SK-N-SH (cell line): ENCODE measurements around the gene PDIA5. TPM values are rescaled to one million over a fixed set of nuclear protein-coding genes. Genes with fewer than 3 reads are reported as not detected.

ENCODE experiments used
- CTCF ChIA-PET: fragments of 300-600, 350-600 bp; formaldehyde crosslinking; extraction: SDS; loops from one replicate; lab custom pipeline; 2021; lab: Yijun Ruan, JAX
- POLR2A ChIA-PET: fragments of 350-600 bp; sonication (Branson Sonifier 250); formaldehyde crosslinking; extraction: SDS; loops from one replicate; lab custom pipeline; 2020; ENCODE audit warnings: antibody characterized with exemption, inconsistent platforms; lab: Yijun Ruan, JAX
- DNase-seq: peaks from one replicate; pipeline ENCODE4 v3.0.0; 2012
- H2AFZ ChIP-seq: fragments of 200-600 bp; sonication (generic); 2 replicates; pipeline ENCODE4 v1.8.1; 2016; ENCODE audit warnings: antibody characterized with exemption, mild to moderate bottlenecking, low read depth
- H3F3A ChIP-seq: fragments of 200-600 bp; sonication (generic); replicated peaks from 2 replicates; pipeline ENCODE3; 2016; ENCODE audit warnings: antibody characterized with exemption, mild to moderate bottlenecking; ENCODE audit not compliant: insufficient read depth
- H3K27ac ChIP-seq, 2 experiments: fragments of 200-500 bp in 1 of 2; fragments of 200-600 bp in 1 of 2; sonication (Bioruptor generic) in 1 of 2; sonication (generic), shearing (Covaris generic) in 1 of 2; 2 replicates each; pipeline versions ENCODE4 v1.5.1 to v1.6.1; 2014 to 2016; ENCODE audit warnings: low read depth in 2 of 2, inconsistent platforms in 1 of 2, low read length in 1 of 2, mild to moderate bottlenecking in 1 of 2, mixed read lengths in 1 of 2
- H3K27me3 ChIP-seq: fragments of 200-600 bp; sonication (generic), shearing (Covaris generic); 2 replicates; pipeline ENCODE4 v1.6.1; 2016; ENCODE audit warnings: mixed run types; ENCODE audit not compliant: insufficient read depth
- H3K36me3 ChIP-seq, 2 experiments: fragments of 200-500 bp in 1 of 2; fragments of 200-600 bp in 1 of 2; sonication (Bioruptor generic) in 1 of 2; sonication (generic) in 1 of 2; replicated peaks in 1 of 2; 2 replicates each; pipeline versions ENCODE3 to v1.5.1; 2014 to 2016; ENCODE audit warnings: low read length in 1 of 2, mild to moderate bottlenecking in 1 of 2; ENCODE audit not compliant: insufficient read depth in 2 of 2, control insufficient read depth in 1 of 2
- H3K4me1 ChIP-seq, 2 experiments: fragments of 200-500 bp in 1 of 2; fragments of 200-600 bp in 1 of 2; sonication (Bioruptor generic) in 1 of 2; sonication (generic), shearing (Covaris generic) in 1 of 2; 2 replicates each; pipeline versions ENCODE4 v1.5.1 to v1.6.1; 2014 to 2016; ENCODE audit warnings: low read depth in 1 of 2, low read length in 1 of 2, mixed run types in 1 of 2; ENCODE audit not compliant: insufficient read depth in 2 of 2, control insufficient read depth in 1 of 2
- H3K4me2 ChIP-seq: fragments of 200-600 bp; sonication (generic), shearing (Covaris generic); 2 replicates; pipeline ENCODE4 v1.6.1; 2017; ENCODE audit warnings: mixed run types
- H3K4me3 ChIP-seq, 2 experiments: fragments of 200-500 bp in 1 of 2; fragments of 200-600 bp in 1 of 2; sonication (Bioruptor generic) in 1 of 2; sonication (generic), shearing (Covaris generic) in 1 of 2; 2 replicates each; pipeline versions ENCODE4 v1.5.1 to v1.8.1; 2014 to 2016; ENCODE audit warnings: low read depth in 2 of 2, inconsistent platforms in 1 of 2, low read length in 1 of 2, mild to moderate bottlenecking in 1 of 2, mixed read lengths in 1 of 2, moderate library complexity in 1 of 2
- H3K79me2 ChIP-seq: fragments of 200-600 bp; sonication (generic); 2 replicates; pipeline ENCODE4 v1.8.1; 2017; ENCODE audit warnings: mild to moderate bottlenecking; ENCODE audit not compliant: insufficient read depth
- H3K9ac ChIP-seq: fragments of 200-600 bp; sonication (generic); 2 replicates; pipeline ENCODE4 v1.6.1; 2017; ENCODE audit warnings: mixed run types
- H3K9me2 ChIP-seq: fragments of 200-600 bp; sonication (generic); 2 replicates; pipeline ENCODE4 v1.6.1; 2017; ENCODE audit warnings: mixed run types
- H3K9me3 ChIP-seq: fragments of 200-600 bp; sonication (generic); 2 replicates; pipeline ENCODE4 v1.6.1; 2017; ENCODE audit warnings: mixed run types, mild to moderate bottlenecking, moderate library complexity
- H4K20me1 ChIP-seq: fragments of 200-600 bp; sonication (generic); 2 replicates; pipeline ENCODE4 v1.6.1; 2017; ENCODE audit warnings: mild to moderate bottlenecking, mixed run types; ENCODE audit not compliant: insufficient read depth
- CHD2 ChIP-seq: fragments of 150-350 bp; IDR thresholded peaks from 2 replicates; pipeline ENCODE4 v1.6.1; 2018; ENCODE audit warnings: low read length; ENCODE audit not compliant: partially characterized antibody
- CTCF ChIP-seq: fragments of 200-600 bp; sonication (generic); IDR thresholded peaks from 2 replicates; pipeline ENCODE4 v1.6.1; 2017; ENCODE audit warnings: antibody characterized with exemption, mild to moderate bottlenecking, moderate library complexity
- ELF1 ChIP-seq: IDR thresholded peaks from 2 replicates; pipeline ENCODE4 v1.4.0; 2012
- EZH2phosphoT487 ChIP-seq: fragments of 200-600 bp; sonication (generic); IDR thresholded peaks from 2 replicates; pipeline ENCODE4 v1.6.1; 2017; ENCODE audit warnings: low read depth, mixed run types, mild to moderate bottlenecking, antibody characterized with exemption, moderate library complexity, borderline replicate concordance
- FOXJ3 ChIP-seq: sonication (generic); formaldehyde crosslinking; IDR thresholded peaks from 2 replicates; pipeline ENCODE4 v1.5.1; 2020; ENCODE audit warnings: mild to moderate bottlenecking, missing genetic modification reagents
- GABPA ChIP-seq: IDR thresholded peaks from 2 replicates; pipeline ENCODE4 v1.4.0; 2012; ENCODE audit warnings: low read depth, mild to moderate bottlenecking
- GATA2 ChIP-seq: sonication (generic); formaldehyde crosslinking; IDR thresholded peaks from 2 replicates; pipeline ENCODE4 v1.5.0; 2020; ENCODE audit warnings: mild to moderate bottlenecking, missing genetic modification reagents
- IRF3 ChIP-seq: fragments of 150-350 bp; IDR thresholded peaks from 2 replicates; pipeline ENCODE4 v1.6.1; 2016; ENCODE audit warnings: mild to moderate bottlenecking, low read depth, low read length
- MAX ChIP-seq: IDR thresholded peaks from 2 replicates; pipeline ENCODE4 v1.4.0; 2012; ENCODE audit warnings: low read depth
- MEF2A ChIP-seq: IDR thresholded peaks from 2 replicates; pipeline ENCODE4 v1.4.0; 2012; ENCODE audit warnings: low read depth, borderline replicate concordance
- NFIC ChIP-seq: IDR thresholded peaks from 2 replicates; pipeline ENCODE4 v1.4.0; 2012; ENCODE audit warnings: borderline replicate concordance
- PBX3 ChIP-seq: IDR thresholded peaks from 2 replicates; pipeline ENCODE4; 2012
- RAD21 ChIP-seq: IDR thresholded peaks from 2 replicates; pipeline ENCODE4 v1.6.1; 2012; ENCODE audit warnings: mild to moderate bottlenecking, low read length
- RCOR1 ChIP-seq: fragments of 150-350 bp; IDR thresholded peaks from 2 replicates; pipeline ENCODE4 v1.6.1; 2017; ENCODE audit warnings: antibody characterized with exemption, low read length
- RFX5 ChIP-seq: IDR thresholded peaks from 2 replicates; pipeline ENCODE4 v1.6.1; 2012; ENCODE audit warnings: mild to moderate bottlenecking, improper control_type of control experiment, low read length
- SIN3A ChIP-seq: IDR thresholded peaks from 2 replicates; pipeline ENCODE4 v1.6.1; 2012; ENCODE audit warnings: low read depth, mild to moderate bottlenecking, low read length, moderate library complexity, borderline replicate concordance
- SMC3 ChIP-seq: IDR thresholded peaks from 2 replicates; pipeline ENCODE4 v1.6.1; 2012; ENCODE audit warnings: low read depth, low read length, improper control_type of control experiment
- TAF1 ChIP-seq: IDR thresholded peaks from 2 replicates; pipeline ENCODE4 v1.6.1; 2012; ENCODE audit warnings: low read depth, mild to moderate bottlenecking, low read length, moderate library complexity, borderline replicate concordance
- TCF12 ChIP-seq: IDR thresholded peaks from 2 replicates; pipeline ENCODE4 v1.4.0; 2012
- TEAD4 ChIP-seq: IDR thresholded peaks from 2 replicates; pipeline ENCODE4 v1.4.0; 2012; ENCODE audit warnings: mild to moderate bottlenecking, borderline replicate concordance; ENCODE audit not compliant: insufficient read depth
- USF2 ChIP-seq: fragments of 150-350 bp; IDR thresholded peaks from 2 replicates; pipeline ENCODE4 v1.6.1; 2017; ENCODE audit warnings: antibody characterized with exemption, low read length, low read depth, borderline replicate concordance
- ZBTB33 ChIP-seq: IDR thresholded peaks from 2 replicates; pipeline ENCODE4 v1.4.0; 2012; ENCODE audit warnings: low read depth, borderline replicate concordance
- WGBS: methylation state at CpG from one replicate; pipeline ENCODE4 v1.1.6; 2017; ENCODE audit warnings: low lambda C conversion rate; 5-methylcytosine and 5-hydroxymethylcytosine counted together
- polyA plus RNA-seq, 3 experiments: library from polyadenylated mRNA; depleted of rRNA; stranded (reverse); fragments of >200 nt; gene quantifications; 2 replicates each; pipeline ENCODE4 v1.2.3, GENCODE V29; 2012

PDIA5 gene
- polyA plus RNA-seq, 1 of the 3 experiments (the other 2 are of a cell fraction): 28.6 TPM

DNA sequence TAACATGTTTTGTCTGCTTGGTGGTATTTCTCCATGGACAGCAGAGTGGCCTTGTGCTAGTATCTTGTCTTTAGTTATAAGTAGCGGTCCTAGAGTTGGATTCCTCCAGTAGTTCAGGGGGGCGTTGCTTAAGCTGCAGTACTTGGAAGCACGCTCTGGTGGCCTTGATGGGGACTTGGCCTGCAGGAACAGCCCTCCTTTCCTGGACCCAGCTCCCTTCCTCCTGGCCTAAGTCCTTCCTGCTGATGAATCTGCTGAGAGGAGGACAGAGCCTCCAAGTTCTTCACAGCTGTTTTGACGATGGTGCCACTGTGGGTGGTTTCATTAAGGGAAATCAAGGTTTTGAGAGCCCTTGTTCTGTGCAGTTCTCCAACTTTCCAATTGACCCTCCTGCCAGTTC is 96.3 kb downstream of the PDIA5 start:
- Histone ChIP-seq H3K79me2 (no peaks in the 10 kb centered on the region), H3K9me2 (no peaks in the 10 kb centered on the region), H3K27ac (no peak overlapping the region), H3F3A (no peaks in the 10 kb centered on the region), H3K4me1 (peaks cover 0 to 16% of the 10 kb centered on the region in 2 experiments; a peak in 1 of 4 replicates), H3K27me3 (no peaks in the 10 kb centered on the region), H3K4me3 (no peak overlapping the region), H3K9ac (no peak overlapping the region), H4K20me1 (no peaks in the 10 kb centered on the region), H2AFZ (no peak overlapping the region), H3K36me3 (peaks cover 27 to 60% of the 10 kb centered on the region in 2 experiments), H3K9me3 (no peaks in the 10 kb centered on the region), H3K4me2 (no peak overlapping the region)
- ChIA-PET CTCF (interaction anchor here (1.2 to 1.8 kb wide), 2 partner anchors 16 to 95 kb away, joined by 4 read pairs; no protein-coding TSS in a partner anchor), POLR2A (no interaction called here)
- WGBS: 98% methylated on average over 4 of the region's 4 CpGs
- TF ChIP-seq RFX5 (no peak), RCOR1 (no peak), ELF1 (no peak), CHD2 (no peak), MEF2A (no peak), IRF3 (no peak), USF2 (no peak), MAX (no peak), PBX3 (no peak), SIN3A (no peak)
- no peak for DNase-seq

DNA sequence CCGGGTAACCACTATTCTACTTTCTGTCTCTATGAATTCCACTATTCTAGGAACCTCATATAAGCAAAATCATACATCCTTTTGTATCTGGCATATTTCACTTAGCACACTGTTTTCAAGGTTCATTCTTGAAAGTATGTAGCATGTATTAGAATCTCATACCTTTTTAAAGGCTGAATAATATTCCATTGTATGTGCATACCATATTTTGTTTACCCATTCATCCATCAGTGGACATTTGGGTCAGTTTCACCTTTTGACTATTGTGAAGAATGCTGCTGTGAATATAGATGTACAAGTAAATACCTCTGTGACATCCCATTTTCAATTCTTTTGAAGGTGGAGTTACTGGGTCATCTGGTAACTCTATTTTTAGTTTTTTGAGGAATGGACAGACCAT is 98.3 kb downstream of the PDIA5 start:
- no peaks in the 10 kb centered on the region for H4K20me1 ChIP-seq
- H3K4me1 ChIP-seq: no peaks in the 10 kb centered on the region
- no peak overlapping the region for H2AFZ ChIP-seq
- H3K27ac ChIP-seq: no peak overlapping the region
- no peak overlapping the region for H3K9ac ChIP-seq
- no peak for DNase-seq
- 96% methylated on average over 1 of the region's 1 CpG for WGBS
- POLR2A ChIA-PET: no interaction called here
- H3K36me3 ChIP-seq: peaks cover 20 to 54% of the 10 kb centered on the region in 2 experiments
- no peaks in the 10 kb centered on the region for H3F3A ChIP-seq
- CTCF ChIA-PET: no interaction called here
- H3K79me2 ChIP-seq: no peaks in the 10 kb centered on the region
- no peaks in the 10 kb centered on the region for H3K9me2 ChIP-seq
- H3K27me3 ChIP-seq: no peaks in the 10 kb centered on the region
- no peak overlapping the region for H3K4me2 ChIP-seq
- H3K4me3 ChIP-seq: no peak overlapping the region
- no peaks in the 10 kb centered on the region for H3K9me3 ChIP-seq
- no peak for TF ChIP-seq NFIC
- no peak for TF ChIP-seq TCF12
- no peak for TF ChIP-seq CHD2
- TF ChIP-seq SMC3: no peak
- TF ChIP-seq RFX5: no peak
- TF ChIP-seq RAD21: no peak
- TF ChIP-seq GATA2 (CRISPR knock-in tag): no peak
- TF ChIP-seq CTCF: no peak
- no peak for TF ChIP-seq ZBTB33
- no peak for TF ChIP-seq TAF1
- no peak for TF ChIP-seq FOXJ3 (CRISPR knock-in tag)
- no peak for TF ChIP-seq TEAD4
- no peak for TF ChIP-seq GABPA
- TF ChIP-seq MEF2A: no peak
- TF ChIP-seq EZH2phosphoT487: no peak
